ENCODE results near the gene NRM.
A peak's percentile ranks its signal among the peaks of the same experiment; 100 is the strongest.
"Not testable (repeated sequence)": the region's sequence is repeated elsewhere in the genome, so short reads cannot be mapped to it uniquely, and the experiment has no call there.

Gene NRM

GRCh38 chr6:30687659-30688431 is 2.9 kb downstream of the NRM start:
- DNase-seq, result no peak

- DNase-seq, result peak; percentile 87
These were observed 3.7 kb downstream of the NRM start for GRCh38 chr6:30686908-30687658.

GRCh38 chr6:30686009-30686907 is 4.5 kb downstream of the NRM start, which contains the start of gene PPP1R18:
TSS of gene PPP1R18 (minus strand) at chr6:30686645. CDS start at chr6:30686018, 627 bp downstream.
- DNase-seq, result peak; percentile 79

GRCh38 chr6:30685157-30686008 is 5.4 kb downstream of the NRM start:
- DNase-seq, result no peak

- DNase-seq, result peak; percentile 62
These were observed 6.2 kb downstream of the NRM start for GRCh38 chr6:30684386-30685156.

GRCh38 chr6:30683980-30684338 is 6.8 kb downstream of the NRM start:
- DNase-seq, result no peak

- no peak for DNase-seq
These were observed 7.4 kb downstream of the NRM start for GRCh38 chr6:30683183-30683979.

GRCh38 chr6:30682143-30683117 is 8.4 kb downstream of the NRM start:
- peak; percentile 91 for DNase-seq

GRCh38 chr6:30681766-30682142 is 9.0 kb downstream of the NRM start:
- DNase-seq, result no peak

- DNase-seq, result no peak
These were observed 10.8 kb downstream of the NRM start for GRCh38 chr6:30679765-30680535.

GRCh38 chr6:30678964-30679726 is 11.6 kb downstream of the NRM start:
- DNase-seq, result peak; percentile 88

GRCh38 chr6:30676660-30677285 is 14.0 kb downstream of the NRM start:
- DNase-seq, result no peak

GRCh38 chr6:30672445-30673253 is 18.1 kb downstream of the NRM start, which contains the start of gene DHX16:
TSS of gene DHX16 (minus strand) at chr6:30673006. CDS start at chr6:30672841, 165 bp downstream.
- DNase-seq, result peak; percentile 90

- no peak for DNase-seq
These were observed 19.8 kb downstream of the NRM start for GRCh38 chr6:30670760-30671527.

GRCh38 chr6:30666300-30666699 is 24.5 kb downstream of the NRM start:
- DNase-seq, result not testable (repeated sequence)

Data from CD4-positive, alpha-beta T cell treated with Interferon gamma for 1 hour (primary cell).